Mucosa of descending colon (tissue), 3 donors: ENCODE measurements around the gene DOK6. TPM values are rescaled to one million over a fixed set of nuclear protein-coding genes. Genes with fewer than 3 reads are reported as not detected.

Experiments used
- ATAC-seq: fragments of 200-7000 bp; cut with Tn5 transposase; one replicate; pipeline ENCODE4 v1.9.1; 2020; ENCODE audit warnings: mild to moderate bottlenecking, moderate library complexity
- DNase-seq, 3 donors: peaks; one replicate each; pipeline ENCODE4 v3.0.0-alpha.2; 2020
- H3K36me3 ChIP-seq: fragments of 200-600 bp; one replicate; pipeline ENCODE4 v1.8.0; 2021; ENCODE audit warnings: low read depth, mild to moderate bottlenecking
- H3K4me1 ChIP-seq: fragments of 200-600 bp; one replicate; pipeline ENCODE4 v1.8.0; 2021; ENCODE audit warnings: low read depth, mild to moderate bottlenecking
- H3K4me3 ChIP-seq: fragments of 200-600 bp; one replicate; pipeline ENCODE4 v1.8.0; 2021; ENCODE audit warnings: mild to moderate bottlenecking
- H3K9me3 ChIP-seq: fragments of 200-600 bp; one replicate; pipeline ENCODE4 v1.8.0; 2021; ENCODE audit warnings: mild to moderate bottlenecking
- intact Hi-C, 2 donors: fragments of 100-400 bp; cut with DNase I in 1 of 2; cut with micrococcal nuclease in 1 of 2; formaldehyde crosslinking; loops; one replicate each; pipeline versions ENCODE4 v1.11.0 to v1.11.1; 2022; cut with DNase I, micrococcal nuclease
- total RNA-seq, 3 donors: library from RNA; stranded (reverse); fragmentation: NEBNext Ultra II Directional in 2 of 3; extraction: Animal tissue kit (Norgen Biotek cat#: 25700) in 2 of 3; gene quantifications; one replicate each; pipeline versions ENCODE4 v1.2.1 to v1.2.4, GENCODE V29; 2021 to 2023
- TF ChIP-seq, protein P1 (sequence below): fragments of 200-600 bp; IDR thresholded peaks from one replicate; pipeline ENCODE4 v1.8.0; 2022; ENCODE audit warnings: antibody characterized with exemption, mild to moderate bottlenecking
- donor health status: DM: no; HTN: no; CAD: no; lungs with moderate emphysema.
- donor health status: DM: no; HTN: no; CAD: no.
- donor health status: DM: no; HTN: yes; CAD: no.

Gene DOK6
- total RNA-seq, 3 donors from 2014 or later: 0.12 to 2.2 (median 0.72) TPM

DNA sequence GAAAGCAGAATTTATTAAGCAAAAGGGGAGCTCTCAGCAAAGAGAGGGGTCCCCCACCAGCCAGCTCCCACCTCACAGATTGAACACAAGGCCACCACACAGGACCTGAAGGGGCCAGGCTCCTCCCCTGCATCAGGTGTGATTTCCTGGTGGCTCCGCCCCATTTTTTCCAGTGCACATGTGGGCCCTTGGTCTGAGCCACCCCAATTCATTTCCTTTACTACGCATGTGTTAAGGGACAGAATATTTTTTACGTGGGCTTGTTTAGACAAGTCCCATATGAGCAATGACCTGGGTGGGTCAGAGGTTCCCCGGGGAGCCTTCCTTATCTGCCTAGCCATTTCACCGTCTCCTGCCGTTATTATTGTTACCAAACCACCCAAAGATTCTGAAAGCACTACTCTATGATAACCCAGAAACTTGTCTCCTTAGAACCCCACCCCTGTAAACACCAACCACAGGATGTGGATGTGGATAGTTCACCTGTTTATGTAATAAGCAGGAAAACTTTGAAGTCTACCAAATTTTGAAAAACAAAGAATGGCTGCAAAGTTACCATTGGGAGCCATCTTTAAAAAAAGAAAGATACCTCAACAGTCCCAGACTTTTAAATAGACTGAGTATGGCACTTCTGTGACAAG lies 355.3 kb downstream of the DOK6 start:
- intact Hi-C loops: no loop called here
- H3K36me3 ChIP-seq: no peaks in the 10 kb centered on the region
- no peak overlapping the region for H3K4me3 ChIP-seq
- no peaks in the 10 kb centered on the region for H3K9me3 ChIP-seq
- no peak for ATAC-seq
- no peak for DNase-seq
- no peaks in the 10 kb centered on the region for H3K4me1 ChIP-seq
- TF ChIP-seq, protein P1, sequence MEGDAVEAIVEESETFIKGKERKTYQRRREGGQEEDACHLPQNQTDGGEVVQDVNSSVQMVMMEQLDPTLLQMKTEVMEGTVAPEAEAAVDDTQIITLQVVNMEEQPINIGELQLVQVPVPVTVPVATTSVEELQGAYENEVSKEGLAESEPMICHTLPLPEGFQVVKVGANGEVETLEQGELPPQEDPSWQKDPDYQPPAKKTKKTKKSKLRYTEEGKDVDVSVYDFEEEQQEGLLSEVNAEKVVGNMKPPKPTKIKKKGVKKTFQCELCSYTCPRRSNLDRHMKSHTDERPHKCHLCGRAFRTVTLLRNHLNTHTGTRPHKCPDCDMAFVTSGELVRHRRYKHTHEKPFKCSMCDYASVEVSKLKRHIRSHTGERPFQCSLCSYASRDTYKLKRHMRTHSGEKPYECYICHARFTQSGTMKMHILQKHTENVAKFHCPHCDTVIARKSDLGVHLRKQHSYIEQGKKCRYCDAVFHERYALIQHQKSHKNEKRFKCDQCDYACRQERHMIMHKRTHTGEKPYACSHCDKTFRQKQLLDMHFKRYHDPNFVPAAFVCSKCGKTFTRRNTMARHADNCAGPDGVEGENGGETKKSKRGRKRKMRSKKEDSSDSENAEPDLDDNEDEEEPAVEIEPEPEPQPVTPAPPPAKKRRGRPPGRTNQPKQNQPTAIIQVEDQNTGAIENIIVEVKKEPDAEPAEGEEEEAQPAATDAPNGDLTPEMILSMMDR: no peak

DNA sequence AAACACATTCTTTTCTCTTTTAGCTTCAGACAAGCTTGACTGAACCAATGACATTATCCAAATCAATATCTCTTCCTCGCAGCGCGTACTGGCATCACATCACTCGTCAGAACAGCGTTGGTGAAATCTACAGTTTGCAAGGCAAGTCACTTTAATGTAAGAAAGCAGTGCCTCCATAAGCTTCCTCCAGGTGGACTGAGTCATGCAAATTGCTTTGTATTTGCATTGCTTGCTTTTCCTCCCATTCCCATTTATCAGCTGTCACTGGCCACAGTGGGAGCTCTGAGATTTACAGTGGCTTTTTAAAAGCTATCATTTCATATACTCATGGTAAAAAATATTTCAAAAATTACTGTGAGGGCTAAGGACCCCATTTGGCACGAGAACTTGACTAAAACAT lies 357.0 kb downstream of the DOK6 start:
- ATAC-seq (no peak), DNase-seq (no peak)
- TF ChIP-seq, protein P1: no peak
- H3K4me1 ChIP-seq: no peaks in the 10 kb centered on the region
- H3K36me3 ChIP-seq: no peaks in the 10 kb centered on the region
- no peaks in the 10 kb centered on the region for H3K9me3 ChIP-seq
- H3K4me3 ChIP-seq: no peak overlapping the region
- intact Hi-C loops: no loop called here

DNA sequence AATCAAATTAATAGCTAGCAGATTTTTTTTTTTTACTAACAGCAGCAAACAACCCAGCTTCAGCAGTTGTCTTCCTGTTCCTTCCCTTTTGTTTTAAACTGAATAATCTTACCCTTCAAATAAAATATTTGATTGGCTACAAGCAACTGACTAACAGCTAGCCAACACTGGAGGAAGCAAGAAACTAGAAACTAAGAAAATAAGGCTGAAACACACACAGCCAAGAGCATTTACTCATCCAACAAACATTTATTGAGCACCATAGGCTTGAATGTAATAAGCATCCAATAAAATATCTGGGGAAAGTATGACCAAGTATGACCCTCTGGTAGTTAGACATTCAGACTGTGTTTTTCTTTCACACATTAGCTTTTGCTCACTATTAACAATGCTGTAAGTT lies 357.8 kb downstream of the DOK6 start:
- TF ChIP-seq, protein P1: no peak
- Histone ChIP-seq H3K4me1 (no peaks in the 10 kb centered on the region), H3K36me3 (no peaks in the 10 kb centered on the region), H3K4me3 (no peak overlapping the region), H3K9me3 (no peaks in the 10 kb centered on the region)
- ATAC-seq (no peak), DNase-seq (no peak)
- intact Hi-C loops: no loop called here

DNA sequence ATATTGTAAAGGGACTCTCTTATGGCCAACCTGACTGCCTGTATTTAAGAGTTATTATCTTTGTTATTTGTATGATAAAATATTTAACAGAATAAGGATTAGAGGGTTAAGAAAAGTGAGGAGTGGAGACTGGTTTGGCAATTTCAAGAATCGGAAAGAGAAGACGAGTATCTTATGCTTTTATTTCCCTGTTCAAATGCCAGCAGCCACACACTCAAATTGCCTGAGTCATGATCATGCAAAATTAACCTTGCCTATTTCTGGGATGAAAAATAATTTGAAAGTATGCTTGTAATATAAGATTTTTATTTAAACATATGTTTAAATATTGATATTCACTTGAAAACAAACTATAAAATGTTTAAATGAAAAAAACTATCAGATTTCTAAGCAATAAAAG lies 358.4 kb downstream of the DOK6 start:
- ATAC-seq: no peak
- DNase-seq: no peak
- Histone ChIP-seq H3K4me1 (no peaks in the 10 kb centered on the region), H3K4me3 (no peak overlapping the region), H3K9me3 (no peaks in the 10 kb centered on the region), H3K36me3 (no peaks in the 10 kb centered on the region)
- intact Hi-C loops: no loop called here
- TF ChIP-seq, protein P1: no peak

DNA sequence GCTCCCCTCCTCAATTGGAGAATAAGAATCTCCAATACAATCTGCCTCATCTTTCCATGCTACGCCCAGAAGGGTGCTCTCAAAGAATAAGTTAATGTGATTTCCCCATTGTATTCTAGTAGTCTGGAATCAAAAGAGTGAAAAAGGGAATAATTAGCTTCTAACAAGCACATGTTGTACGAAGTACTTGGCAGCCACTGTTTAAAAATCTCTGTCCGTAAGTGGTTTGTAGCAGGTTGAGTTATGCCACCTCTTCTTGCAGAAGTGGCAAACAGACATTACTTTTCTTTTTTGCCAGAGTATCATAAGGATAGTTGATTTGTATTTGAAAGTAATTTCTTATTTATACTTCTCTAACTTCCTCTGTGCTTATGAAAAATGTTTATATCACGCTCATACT lies 362.3 kb downstream of the DOK6 start:
- H3K4me3 ChIP-seq: no peak overlapping the region
- TF ChIP-seq, protein P1: no peak
- H3K36me3 ChIP-seq: no peaks in the 10 kb centered on the region
- DNase-seq (no peak), ATAC-seq (no peak)
- intact Hi-C loops: no loop called here
- H3K9me3 ChIP-seq: no peaks in the 10 kb centered on the region
- H3K4me1 ChIP-seq: no peaks in the 10 kb centered on the region

DNA sequence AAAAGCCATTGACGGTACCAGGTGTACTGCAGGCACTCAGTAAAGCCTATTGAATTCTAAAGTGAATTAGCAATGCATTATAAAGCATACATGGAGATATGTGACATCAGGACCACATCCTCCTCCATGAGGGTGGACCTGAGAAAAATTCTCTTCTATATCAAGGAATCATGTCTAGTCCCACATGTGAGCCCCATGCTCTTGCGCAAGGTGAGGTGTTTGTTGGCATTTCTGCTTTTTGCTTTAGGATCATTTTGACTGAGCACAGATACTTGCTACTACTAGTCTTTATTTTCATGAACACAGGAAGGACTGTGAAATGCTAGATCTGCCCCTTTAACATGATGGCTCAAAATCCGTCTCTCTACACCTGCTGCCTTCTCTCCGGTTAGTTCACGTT lies 363.1 kb downstream of the DOK6 start:
- Histone ChIP-seq H3K36me3 (no peaks in the 10 kb centered on the region), H3K9me3 (no peaks in the 10 kb centered on the region), H3K4me3 (no peak overlapping the region), H3K4me1 (no peaks in the 10 kb centered on the region)
- DNase-seq: no peak
- TF ChIP-seq, protein P1: no peak
- no peak for ATAC-seq
- intact Hi-C loops: no loop called here
